ENCODE results near the gene RFX2.

DNA sequence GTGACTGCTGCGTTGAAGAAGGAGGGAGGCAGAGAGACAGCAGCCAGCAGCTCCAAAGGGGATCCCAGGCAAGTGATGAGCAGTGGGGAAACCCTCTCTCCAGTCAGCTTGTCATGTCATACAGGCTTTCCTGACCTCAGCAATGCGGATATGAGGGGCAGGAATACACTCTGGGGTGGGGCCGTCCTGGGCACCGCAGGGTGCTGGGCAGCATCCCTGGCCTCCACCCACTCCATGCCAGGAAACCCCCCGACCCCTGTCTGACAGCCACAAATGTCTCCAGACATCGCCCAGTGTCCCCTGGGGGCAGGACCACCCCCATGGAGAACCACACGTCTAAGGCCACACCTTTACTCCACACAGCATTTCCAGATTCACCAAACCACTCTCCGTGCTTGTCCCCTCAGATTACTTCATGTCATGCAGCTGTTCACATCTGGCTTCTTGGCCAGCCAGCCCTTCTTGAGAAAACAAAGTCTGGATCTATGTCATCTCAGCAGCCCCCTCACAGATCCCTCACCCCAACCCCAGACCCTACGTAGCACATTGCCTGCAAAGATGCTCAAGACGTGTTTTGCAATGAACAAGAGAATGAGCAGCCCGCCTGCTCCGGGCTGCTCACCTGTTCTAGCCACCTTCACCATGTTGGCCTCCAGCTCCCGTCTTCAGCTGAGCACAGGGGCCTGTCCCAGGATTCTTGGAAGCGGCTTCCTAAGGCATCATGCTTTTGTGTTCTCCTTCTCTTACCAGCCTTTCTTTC is 46.5 kb downstream of the RFX2 start:
- no peak for TF ChIP-seq POLR2AphosphoS5 (IDR thresholded peaks at IDR 0.05)
- TF ChIP-seq, protein P1, sequence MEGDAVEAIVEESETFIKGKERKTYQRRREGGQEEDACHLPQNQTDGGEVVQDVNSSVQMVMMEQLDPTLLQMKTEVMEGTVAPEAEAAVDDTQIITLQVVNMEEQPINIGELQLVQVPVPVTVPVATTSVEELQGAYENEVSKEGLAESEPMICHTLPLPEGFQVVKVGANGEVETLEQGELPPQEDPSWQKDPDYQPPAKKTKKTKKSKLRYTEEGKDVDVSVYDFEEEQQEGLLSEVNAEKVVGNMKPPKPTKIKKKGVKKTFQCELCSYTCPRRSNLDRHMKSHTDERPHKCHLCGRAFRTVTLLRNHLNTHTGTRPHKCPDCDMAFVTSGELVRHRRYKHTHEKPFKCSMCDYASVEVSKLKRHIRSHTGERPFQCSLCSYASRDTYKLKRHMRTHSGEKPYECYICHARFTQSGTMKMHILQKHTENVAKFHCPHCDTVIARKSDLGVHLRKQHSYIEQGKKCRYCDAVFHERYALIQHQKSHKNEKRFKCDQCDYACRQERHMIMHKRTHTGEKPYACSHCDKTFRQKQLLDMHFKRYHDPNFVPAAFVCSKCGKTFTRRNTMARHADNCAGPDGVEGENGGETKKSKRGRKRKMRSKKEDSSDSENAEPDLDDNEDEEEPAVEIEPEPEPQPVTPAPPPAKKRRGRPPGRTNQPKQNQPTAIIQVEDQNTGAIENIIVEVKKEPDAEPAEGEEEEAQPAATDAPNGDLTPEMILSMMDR (IDR thresholded peaks at IDR 0.05) = no peak
- TF ChIP-seq POLR2A (IDR thresholded peaks at IDR 0.05) = no peak
